GM18517 (cell line): ENCODE measurements around the gene ZBTB7C.

Experiments used
- ATAC-seq: cut with Tn5 transposase; IDR thresholded peaks from one replicate; pipeline ENCODE4 v1.9.1; 2021; ENCODE audit warnings: mild to moderate bottlenecking, moderate library complexity; ENCODE audit not compliant: unreplicated experiment

Gene ZBTB7C

DNA sequence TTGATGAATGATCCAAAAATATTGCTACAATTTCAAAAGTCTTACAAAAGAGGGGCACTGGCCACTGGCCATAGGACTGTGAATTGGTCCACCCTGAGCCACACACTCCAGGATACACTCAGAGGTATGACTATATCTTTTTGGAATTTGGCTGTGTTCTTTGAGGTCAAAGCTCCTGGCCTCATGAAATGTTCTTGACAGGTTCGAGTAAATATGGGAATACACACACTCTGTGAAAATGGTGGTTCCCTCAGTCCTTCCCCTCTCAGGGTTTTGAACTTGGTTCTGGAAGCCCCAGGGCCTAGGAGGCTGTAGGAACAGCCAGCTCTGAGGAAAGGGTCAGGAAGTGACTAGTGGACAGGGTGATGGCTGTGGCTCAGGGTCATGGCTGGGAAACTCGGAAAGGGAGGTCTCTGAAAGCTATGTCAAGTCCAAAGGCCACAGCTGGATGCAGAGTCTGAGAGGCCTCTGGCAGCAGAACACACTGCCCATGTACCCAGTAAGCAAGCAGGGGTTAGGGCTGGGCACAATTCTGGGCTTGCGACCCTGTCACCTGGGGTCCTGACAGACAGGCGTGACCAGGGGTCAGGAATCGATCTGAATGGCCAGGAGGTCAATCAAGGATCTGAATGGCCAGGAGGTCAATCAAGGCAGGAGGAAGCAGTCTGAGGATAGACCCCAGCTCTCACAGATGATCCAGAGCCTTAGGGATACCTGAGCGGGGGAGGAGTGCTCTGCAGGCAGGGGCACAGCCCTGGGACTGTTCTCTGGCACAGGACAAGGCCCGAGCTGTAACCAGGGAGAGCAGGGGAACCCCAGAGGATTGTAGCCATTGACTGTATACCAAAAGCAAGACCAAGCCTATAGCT, 255.3 kb downstream of the ZBTB7C start:
- no peak for ATAC-seq

DNA sequence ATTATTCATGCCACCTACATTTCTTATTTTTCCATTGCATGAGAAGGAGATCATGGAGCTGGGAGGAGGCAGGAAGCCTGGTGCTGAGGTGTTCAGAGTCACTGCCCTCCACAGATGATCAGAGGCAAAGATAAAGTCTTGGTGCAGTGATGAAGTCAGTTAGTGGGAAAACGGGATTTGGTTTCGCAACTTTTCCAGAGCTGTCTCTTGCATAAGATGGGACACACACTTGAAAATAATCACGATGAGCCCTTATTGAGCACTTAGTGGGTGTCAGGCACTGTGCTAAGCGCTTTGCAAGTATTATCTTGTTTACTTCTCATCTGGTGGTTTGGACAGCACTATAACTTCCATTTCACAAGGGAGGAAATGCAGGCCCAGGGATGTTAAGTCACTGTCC, 256.6 kb downstream of the ZBTB7C start:
- ATAC-seq: no peak

DNA sequence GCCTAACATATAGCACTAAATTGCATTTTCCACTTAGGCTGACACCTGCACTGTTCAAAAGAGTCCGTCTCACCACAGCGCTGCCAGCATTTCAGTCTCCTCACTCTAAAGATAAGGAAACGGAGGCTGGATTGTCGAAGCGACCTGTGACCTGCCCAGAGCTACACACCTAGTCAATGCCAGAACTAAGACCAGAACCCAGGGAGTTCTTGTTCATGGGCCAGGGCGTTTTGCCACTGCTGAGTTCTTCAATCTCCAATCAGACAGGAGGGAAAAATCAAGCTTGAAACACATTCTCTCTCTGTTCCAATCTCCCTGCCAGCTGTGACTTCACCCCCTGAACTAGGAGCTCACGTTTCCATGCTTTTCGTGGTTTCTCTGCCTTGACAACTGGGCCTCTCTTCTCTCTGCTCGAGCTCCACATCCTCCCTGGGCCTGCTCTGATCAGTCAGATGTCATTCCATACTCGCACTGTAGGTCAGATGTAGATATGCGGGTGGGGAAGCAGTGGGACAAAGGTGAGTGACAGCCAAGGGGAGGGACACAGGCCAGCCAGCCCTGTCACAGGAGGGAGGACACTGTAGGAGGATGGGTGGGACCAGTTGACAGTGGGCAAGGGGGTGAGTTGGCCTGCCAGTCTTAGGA, 257.6 kb downstream of the ZBTB7C start:
- no peak for ATAC-seq

DNA sequence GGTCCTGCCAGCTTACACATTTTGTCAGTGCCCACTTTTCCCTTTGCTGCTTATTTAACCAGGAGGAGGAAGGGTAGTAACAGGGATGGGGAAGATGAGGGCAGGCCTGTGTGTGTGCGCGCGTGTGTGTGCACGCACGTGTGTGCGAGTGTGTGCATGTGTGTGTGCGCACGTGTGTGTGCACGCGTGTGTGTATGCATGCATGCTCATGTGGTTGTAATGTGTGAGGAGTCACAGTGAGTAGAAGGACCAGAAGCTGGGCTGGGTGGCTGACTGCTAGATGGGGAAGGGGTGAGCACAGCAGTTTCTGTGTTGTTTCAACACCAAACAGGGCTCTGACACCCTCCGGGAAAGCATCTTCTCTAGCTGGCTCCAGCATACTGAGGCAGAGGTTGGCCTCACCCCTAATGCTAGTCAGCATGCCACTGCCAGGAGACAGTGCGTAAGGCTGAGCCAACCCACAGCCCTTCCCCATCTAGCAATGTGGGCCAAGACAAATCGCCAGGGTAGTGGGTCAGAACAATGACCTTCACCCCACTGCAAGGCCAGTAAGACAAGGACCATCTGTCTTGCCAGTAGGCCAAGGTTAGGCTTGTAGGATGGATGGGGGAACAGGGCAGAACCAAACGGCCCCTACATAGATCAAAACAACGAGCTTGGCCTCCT, 260.0 kb downstream of the ZBTB7C start:
- ATAC-seq: no peak

DNA sequence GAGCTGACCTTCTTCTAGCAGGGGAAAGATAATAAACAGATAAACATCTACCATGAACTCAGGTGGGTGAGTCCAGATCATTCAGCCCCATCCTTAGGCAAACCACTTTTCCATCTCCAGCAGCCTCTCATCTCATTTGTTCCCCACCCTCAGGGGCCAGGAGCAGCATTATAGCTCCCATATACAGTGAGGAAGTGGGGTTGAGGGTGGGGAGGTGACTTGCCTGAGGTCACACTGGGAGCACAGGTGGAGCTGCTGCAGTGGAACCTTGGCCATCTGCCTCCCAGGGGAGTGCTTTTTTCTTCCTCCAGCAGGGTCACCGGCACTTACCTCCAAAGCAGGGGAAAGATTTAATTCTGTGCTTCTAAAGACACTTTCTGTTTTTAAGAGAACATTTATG, 266.2 kb downstream of the ZBTB7C start:
- no peak for ATAC-seq

DNA sequence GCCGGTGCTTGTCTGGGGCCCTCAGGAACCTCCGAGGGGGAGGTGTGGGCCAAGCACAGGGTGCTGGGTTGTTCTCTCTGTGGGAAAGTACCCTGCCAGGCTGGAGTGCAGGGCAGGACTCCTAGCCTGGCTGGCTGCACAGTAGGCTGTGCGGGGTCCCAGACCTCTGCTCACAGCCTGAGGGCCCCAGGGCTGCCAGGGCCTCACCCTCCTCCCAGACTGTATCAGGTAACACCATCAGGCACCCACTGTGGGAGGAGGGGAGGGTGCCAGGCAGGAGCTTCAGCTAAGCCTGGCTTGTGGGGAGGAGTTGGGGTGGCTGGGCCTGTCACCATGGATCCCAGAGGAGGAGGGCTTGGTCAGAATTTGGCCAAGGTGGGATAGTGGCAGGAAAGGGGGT, 266.8 kb downstream of the ZBTB7C start:
- no peak for ATAC-seq

DNA sequence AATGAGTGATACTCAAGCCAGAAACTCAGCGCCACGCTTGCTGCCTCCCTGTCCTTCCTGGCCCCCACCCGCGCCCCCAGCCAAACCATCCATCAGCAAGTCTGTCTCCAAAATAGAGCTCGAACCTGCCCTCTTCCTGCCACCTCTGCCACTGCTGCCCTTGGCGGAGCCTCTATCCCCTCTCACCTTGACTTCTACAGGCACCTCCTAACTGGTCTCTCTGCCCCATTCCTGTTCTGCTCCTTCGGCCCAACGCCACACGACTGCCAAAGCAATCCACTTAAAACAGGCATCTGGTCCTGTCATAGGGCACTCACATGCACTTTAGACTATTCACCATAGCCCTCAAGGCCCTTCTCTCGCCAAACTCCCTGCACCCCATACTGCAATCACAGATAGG, 268.5 kb downstream of the ZBTB7C start:
- no peak for ATAC-seq

DNA sequence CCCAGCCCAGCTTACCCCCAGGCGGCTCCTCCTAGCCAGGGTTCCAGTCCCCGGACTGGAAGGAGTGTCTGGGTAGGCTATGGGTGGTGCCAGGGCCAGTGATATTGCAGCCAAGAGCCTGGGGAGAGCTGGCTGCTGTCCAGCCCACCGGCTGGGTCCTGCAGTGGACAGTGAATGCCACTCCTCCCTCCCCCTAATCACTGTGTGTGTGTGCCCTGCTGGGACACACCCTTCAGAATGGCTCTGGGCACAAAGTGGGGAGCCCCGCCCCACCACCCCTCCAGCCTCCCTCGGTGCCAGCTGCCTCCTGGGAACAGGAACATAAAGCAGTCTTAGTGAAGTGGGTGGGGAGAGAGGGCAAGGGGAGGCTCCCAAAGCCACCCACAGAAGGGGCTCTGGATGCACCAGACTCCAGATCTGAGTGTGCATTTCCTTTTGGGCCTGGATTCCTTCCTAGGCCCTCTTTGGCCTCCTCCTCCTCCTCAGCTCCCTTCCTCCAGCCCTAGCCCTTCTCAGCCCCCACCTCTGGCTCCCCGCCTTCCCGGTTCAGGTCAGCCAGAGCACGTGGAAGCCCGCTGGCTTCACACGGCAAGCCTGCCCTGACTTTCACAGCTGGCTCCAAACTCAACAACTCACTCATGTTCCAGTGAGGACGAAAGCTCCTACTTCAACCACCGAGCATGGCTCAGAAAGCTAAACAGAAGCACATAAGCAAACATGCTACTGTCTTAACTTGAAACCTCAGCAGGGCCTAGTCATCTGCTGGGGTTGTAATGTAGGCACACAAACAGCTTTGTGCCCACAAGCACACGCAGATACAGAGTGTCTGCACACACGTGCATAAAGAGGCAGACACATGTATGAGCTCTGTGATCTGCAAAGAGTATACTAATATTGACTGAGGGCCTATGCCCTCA, 269.5 kb downstream of the ZBTB7C start:
- no peak for ATAC-seq

DNA sequence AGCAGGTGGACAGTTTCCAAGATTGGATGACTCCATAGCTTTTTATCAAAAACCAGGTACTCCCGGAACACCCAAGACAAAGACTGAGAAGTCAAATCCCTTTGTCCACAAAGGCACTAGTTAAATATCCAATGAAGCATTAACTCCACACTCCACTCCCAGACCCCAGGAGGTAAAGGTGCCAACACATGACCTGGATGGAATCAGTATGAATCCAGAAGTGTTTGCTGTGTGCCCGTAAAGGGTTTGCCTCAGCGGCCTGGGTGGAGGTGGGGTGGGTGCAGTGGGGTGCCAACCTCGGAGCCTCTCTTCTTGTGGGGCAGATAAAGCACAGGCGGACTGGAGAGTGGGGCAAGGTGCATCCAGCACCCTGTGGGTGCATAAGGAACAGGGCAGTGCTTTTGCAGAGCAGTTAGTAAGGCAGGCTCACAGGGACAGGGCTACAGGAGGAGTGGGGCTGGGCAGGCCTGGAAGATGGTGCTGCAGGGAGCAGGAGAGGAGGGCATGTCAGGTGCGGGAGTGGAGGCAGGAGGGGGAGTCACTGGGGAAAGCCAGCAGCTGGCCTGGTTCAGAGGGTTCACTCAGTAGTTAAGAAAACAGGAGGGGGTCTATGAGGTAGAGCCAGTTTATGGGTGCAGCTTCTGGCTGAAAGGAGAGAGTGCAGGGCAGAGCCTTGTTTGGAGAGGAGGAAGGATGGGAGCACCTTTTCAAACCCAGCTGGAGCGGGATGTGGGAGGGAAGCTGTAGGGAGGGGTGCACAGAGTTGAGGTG, 270.3 kb downstream of the ZBTB7C start:
- ATAC-seq: no peak

DNA sequence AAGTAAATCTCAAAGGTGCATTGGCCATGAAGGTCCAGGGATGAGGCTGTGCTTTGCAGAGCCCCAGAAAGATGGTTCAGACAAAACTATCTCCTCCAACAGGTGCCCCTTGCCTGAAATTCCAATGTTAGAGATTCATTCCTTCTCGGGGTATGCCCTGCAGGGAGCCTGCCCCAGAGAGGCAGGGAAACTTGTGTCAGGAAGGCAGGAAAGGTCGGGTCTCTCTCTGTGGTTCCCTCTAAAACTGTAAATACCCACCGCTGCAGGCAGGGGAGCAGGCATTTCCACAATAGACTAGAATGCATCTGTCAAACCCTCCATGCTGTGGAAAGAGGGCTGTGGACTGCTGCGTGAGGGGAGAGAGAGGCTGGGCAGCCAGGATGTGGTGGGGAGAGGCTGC, 271.0 kb downstream of the ZBTB7C start:
- no peak for ATAC-seq

DNA sequence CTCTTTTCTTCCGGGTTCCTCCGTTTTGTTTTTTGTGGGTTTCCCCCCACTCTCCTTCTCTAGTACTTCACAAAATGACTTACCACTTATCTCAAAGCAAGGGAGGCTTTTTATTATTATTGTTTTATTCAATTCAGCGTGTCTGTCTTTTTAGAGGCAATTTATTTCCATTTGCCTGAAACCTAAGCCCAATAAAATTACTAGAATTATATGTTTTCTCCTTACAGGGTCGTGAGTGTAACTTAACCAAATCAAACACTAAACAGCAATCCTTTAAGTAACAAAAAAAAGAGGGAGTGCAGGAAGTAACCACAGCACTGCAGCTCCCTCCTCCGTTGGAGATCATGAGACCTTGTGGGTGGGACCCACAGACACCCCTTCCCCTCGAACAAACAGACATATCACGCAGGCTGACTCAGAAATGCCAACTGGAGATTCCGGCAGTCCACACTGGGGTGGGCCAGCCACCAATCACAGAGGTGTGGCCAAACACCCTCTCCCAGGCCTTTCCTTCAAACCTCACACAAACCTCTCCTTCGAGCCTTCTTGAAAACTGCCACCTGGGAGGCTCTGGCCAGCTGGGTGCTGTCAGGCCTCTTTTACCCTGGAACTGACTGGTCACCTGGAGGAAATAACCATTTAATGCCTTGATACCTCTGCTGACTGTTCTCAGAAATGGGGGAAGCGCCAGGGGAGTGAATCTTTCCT, 271.7 kb downstream of the ZBTB7C start:
- no peak for ATAC-seq

DNA sequence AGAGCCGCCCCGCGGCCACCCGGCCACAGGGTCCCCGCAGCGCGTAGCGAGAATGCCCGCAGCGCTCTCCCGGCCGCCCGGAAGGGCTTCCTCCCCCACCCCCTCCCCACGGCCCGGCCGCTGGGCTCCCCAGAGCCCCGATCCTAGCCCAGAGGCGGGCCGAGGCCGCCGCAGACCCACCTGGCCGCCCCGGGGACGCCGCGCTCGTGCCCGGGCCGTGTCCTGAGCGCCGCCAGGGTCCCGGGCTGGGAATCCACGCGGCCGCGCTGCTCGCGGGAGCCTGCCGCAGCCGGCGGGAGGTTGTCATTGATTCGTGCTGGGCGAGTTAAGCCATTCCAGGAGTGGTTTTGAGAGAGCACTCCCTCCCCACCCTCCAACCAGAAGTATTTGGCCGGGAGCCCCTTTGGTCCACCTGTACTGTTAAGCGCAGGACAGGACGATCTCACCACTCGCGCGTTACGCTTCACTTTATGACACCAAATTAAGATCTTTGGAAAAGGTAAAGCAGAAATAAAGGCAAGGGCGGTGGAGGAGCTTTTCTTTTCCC, 272.3 kb downstream of the ZBTB7C start:
- ATAC-seq: no peak

DNA sequence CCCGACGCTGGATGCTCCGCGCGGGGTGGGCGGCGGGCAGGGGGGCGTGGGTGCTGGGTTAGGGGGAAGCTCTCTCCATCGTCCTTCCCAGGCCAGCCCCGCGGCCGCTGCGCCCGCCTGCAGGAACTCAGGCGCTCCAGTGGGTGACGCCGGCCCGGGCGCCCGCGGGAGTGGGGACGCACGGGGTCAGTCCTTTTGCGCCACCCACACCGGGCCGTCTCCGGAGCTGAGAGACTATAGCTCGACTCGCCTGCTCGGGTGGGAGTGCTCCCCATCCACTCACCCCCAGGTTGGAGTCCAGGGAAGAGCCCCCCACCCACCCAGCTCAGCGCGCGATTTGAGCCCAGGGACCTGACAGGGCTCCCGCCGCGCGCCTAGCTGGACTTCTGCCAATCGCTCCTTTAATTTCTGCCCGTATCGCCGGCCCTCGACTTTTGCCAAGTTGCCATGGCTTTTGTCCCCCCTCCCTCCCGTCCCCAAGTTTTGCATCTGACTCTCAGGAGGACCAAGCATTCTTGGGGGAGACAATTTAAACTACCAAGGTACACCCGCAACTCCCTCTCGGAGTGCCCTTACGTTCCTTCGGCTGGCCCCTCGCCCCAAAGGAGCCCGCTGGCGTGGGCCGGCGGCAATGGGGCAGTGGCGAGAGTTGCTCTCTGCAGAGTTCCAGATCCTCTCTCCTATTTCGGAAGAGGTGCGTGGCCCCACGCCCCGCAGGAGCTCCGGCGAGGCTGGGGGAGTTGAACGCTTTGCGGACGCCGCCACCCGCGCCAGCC, 272.9 kb downstream of the ZBTB7C start:
- no peak for ATAC-seq

DNA sequence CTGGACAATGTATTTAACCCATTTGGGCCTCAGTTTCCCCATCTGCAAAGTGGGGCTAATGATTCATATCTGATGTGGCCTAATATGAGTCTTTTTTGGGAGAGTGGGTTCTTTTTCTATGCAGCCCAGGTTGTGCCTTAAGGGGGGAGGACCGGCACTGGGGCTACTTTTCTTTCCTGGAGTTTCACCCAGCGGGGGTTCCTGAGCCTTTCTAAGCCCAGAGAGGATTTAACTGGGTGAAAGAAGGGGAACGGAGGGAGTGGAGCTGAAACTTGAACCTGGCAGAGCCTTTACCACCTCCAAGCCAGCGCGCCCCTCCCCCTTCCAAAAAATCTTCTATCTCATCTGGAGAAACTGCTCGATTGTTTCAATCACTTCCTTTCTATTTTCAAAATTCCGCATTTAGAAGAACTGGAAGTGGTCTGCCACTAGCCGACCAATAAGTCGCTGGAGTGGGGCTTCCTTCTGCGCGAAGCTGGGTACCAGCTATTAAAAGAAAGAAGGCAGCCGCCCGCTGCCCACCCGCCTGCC, 273.7 kb downstream of the ZBTB7C start:
- ATAC-seq: no peak

DNA sequence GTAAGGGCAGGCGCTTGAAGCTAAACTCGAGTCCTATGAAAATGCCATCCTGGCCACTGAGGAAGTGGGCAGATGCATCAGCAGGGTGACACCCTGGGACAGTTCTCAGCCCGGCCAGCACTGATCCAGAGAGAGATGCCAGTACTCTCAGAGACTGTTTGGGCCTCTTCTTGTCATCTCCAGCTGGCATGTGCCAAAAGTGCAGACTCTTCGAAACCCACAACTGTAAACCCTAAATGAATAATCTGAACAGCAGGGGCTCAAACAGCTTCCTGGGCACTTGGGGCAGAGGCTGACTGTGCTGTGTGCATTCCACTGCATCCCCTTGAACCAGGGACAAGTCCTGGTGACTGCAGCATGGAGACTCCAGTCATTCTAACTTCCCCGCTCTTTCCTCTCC, 274.6 kb downstream of the ZBTB7C start:
- no peak for ATAC-seq

DNA sequence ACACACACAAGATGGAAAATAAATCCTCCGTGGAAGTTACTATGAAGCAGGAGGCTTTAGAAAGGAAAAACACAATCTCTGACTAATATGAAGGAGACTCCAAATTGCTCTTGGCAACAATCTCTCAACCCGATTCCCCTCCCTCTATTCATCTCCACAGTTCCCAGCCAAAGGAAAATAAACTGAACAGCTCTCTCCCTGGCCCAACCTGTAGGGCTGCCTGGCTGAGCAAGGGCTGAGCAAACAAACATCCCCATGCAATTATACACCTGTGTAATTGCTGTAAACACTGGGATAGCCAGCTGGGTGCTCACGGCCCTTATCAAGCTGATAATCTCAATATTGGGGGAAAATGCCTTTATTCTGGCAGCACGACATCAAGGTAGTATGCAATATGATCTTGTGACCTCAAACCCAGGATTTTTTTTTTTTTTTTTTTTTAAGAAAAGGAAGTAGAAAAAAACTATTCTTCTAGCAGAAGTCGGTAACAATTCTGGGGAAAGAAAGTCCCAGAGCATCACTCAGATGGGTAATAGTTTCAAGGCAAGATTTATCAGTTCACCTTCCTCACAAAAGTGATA, 275.4 kb downstream of the ZBTB7C start:
- no peak for ATAC-seq

DNA sequence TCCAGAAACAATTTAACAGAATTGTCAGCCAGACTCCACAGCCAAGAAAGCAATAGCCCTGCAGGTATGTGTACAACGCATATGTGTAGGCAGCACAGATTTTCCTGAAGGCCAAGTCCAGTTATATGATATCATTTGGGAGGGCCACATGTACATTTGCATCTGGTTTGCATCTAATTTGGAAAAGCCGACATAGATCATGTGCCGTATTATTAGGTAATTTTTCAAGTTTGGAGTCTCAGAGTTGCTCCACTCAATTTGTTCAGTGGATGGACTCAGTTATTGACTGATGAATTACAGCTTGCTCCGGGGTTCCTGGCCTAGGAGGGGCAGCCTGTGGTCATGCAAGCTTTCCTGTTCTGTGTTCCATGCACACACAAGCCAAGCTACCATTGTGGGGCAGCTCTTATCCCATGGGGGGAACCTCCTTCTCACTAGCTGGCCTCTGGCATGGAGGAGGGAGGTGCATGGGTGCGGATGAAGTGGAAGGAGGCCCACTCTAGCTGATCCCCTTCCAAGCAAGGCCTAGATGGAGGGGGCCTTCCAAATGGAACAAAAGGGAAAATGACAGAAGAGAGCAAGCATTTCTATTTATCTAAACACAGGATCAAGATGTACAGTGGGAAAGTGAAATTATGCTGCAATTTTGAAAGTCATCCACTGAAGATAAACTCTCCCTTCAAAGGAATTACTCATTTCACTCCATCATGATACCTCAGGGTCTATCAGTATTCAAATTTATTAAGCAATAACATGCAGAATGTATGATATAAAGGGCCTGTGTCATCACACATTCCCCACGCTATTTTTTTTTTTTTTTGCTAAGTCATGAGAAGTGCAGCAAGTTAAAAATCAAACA, 276.2 kb downstream of the ZBTB7C start:
- ATAC-seq: no peak
